K562 (cell line): ENCODE measurements around the gene RBFOX2. TPM values are rescaled to one million over a fixed set of nuclear protein-coding genes. Genes with fewer than 3 reads are reported as not detected.

ENCODE experiments used
- ATAC-seq: fragments of 200-7000 bp; cut with Tn5 transposase; 3 replicates; pipeline ENCODE4 v1.9.1; 2020; ENCODE audit warnings: moderate library complexity
- BruUV-seq: library from RNA; stranded (reverse); fragments of 400-500 nt; replicated peaks from 2 replicates; lab custom pipeline; 2021; lab: Mats Ljungman, UMichigan
- CTCF ChIA-PET: fragments of 300-600 bp; formaldehyde crosslinking; extraction: SDS; loops from one replicate; lab custom pipeline; 2021; ENCODE audit warnings: low intra/inter-chr PET ratio; lab: Yijun Ruan, JAX
- POLR2A ChIA-PET: fragments of 300-600, 350-650 bp; sonication (Branson Sonifier 250); formaldehyde crosslinking; extraction: SDS; loops from one replicate; lab custom pipeline; 2021; ENCODE audit warnings: antibody characterized with exemption, inconsistent platforms; lab: Yijun Ruan, JAX
- DNase-seq, 4 experiments: peaks; one replicate each; pipeline versions ENCODE4 v3.0.0 to v3.0.0-alpha.2; 2011 to 2018; ENCODE audit warnings: low spot score in 3 of 4, mixed read lengths in 3 of 4; ENCODE audit errors: extremely low read depth in 1 of 4
- FAIRE-seq: peaks from 2 replicates; lab custom pipeline; 2011; peaks lifted over from hg19 to GRCh38; lab: Jason Lieb, UNC
- H2AFZ ChIP-seq: 2 replicates; pipeline ENCODE4 v1.6.0; 2011; ENCODE audit warnings: low read depth, low read length, control low read depth, inconsistent platforms
- H3K27ac ChIP-seq: fragments of 200-600 bp; 3 replicates; pipeline ENCODE4 v1.8.0; 2011; ENCODE audit warnings: low read depth, mild to moderate bottlenecking, control low read depth, inconsistent platforms, low read length, moderate library complexity, mixed read lengths; ENCODE audit errors: extremely low read depth
- H3K27me3 ChIP-seq, 2 experiments: fragments of 300-600 bp in 1 of 2; 2 replicates in 1 of 2; 3 replicates in 1 of 2; pipeline versions ENCODE4 v1.6.0 to v1.8.0; 2011; ENCODE audit warnings: inconsistent platforms in 2 of 2, low read length in 2 of 2, mild to moderate bottlenecking in 1 of 2, mixed read lengths in 1 of 2, moderate library complexity in 1 of 2; ENCODE audit not compliant: control insufficient read depth in 2 of 2, insufficient read depth in 2 of 2
- H3K36me3 ChIP-seq: fragments of 300-600 bp; 3 replicates; pipeline ENCODE4 v1.8.0; 2011; ENCODE audit warnings: mild to moderate bottlenecking, low read length, inconsistent platforms; ENCODE audit not compliant: control insufficient read depth, insufficient read depth
- H3K4me1 ChIP-seq, 2 experiments: fragments of 200-600 bp in 1 of 2; replicated peaks in 1 of 2; 2 replicates in 1 of 2; 3 replicates in 1 of 2; pipeline versions ENCODE4 v1.5.1 to v1.8.0; 2011; ENCODE audit warnings: inconsistent platforms in 2 of 2, low read length in 2 of 2, mild to moderate bottlenecking in 1 of 2, mixed read lengths in 1 of 2, moderate library complexity in 1 of 2; ENCODE audit not compliant: control insufficient read depth in 2 of 2, insufficient read depth in 2 of 2
- H3K4me2 ChIP-seq: 2 replicates; pipeline ENCODE4 v1.6.1; 2011; ENCODE audit warnings: low read length, control low read depth, inconsistent platforms, mixed read lengths; ENCODE audit not compliant: insufficient read depth
- H3K4me3 ChIP-seq: fragments of 200-600 bp; sonication (generic), shearing (Covaris generic); 2 replicates; pipeline ENCODE4 v1.5.1; 2016; ENCODE audit warnings: control low read depth, inconsistent platforms
- H3K79me2 ChIP-seq: fragments of 200-600 bp; 3 replicates; pipeline ENCODE4 v1.8.0; 2011; ENCODE audit warnings: low read length, inconsistent platforms; ENCODE audit not compliant: control insufficient read depth, insufficient read depth
- H3K9ac ChIP-seq, 2 experiments: 2 replicates each; pipeline versions ENCODE4 v1.6.0 to v1.6.1; 2011; ENCODE audit warnings: low read depth in 2 of 2, low read length in 2 of 2, control low read depth in 1 of 2, inconsistent platforms in 1 of 2, mild to moderate bottlenecking in 1 of 2, mixed read lengths in 1 of 2; ENCODE audit not compliant: insufficient read depth in 1 of 2
- H3K9me1 ChIP-seq: one replicate; pipeline ENCODE4 v1.6.0; 2011; ENCODE audit warnings: inconsistent platforms, mild to moderate bottlenecking, low read length, moderate library complexity; ENCODE audit not compliant: control insufficient read depth, insufficient read depth
- H3K9me3 ChIP-seq: replicated peaks from 2 replicates; pipeline ENCODE4 v1.5.1; 2011; ENCODE audit warnings: low read depth, low read length, inconsistent platforms; ENCODE audit not compliant: control insufficient read depth, insufficient read depth
- H4K20me1 ChIP-seq: replicated peaks from 2 replicates; pipeline ENCODE4 v1.6.1; 2011; ENCODE audit warnings: low read length, inconsistent platforms, mixed read lengths; ENCODE audit not compliant: control insufficient read depth, insufficient read depth
- BRD9 ChIP-seq: fragments of 450-650 bp; IDR thresholded peaks from 2 replicates; pipeline ENCODE4 v1.6.1; 2018; ENCODE audit warnings: low read depth; ENCODE audit not compliant: partially characterized antibody
- EWSR1 ChIP-seq: fragments of 450-650 bp; IDR thresholded peaks from 2 replicates; pipeline ENCODE4 v1.6.1; 2018; ENCODE audit warnings: borderline replicate concordance, mild to moderate bottlenecking, low read depth, moderate library complexity; ENCODE audit not compliant: partially characterized antibody
- GABPB2 ChIP-seq: fragments of 250-450 bp; sonication (Bioruptor Pico); conservative IDR thresholded peaks from 2 replicates; pipeline ENCODE4 v1.5.1; 2021; ENCODE audit warnings: mild to moderate bottlenecking
- MTA2 ChIP-seq: fragments of 450-650 bp; IDR thresholded peaks from 2 replicates; pipeline ENCODE4 v1.6.1; 2016; ENCODE audit warnings: low read depth
- MTA3 ChIP-seq: fragments of 450-650 bp; formaldehyde crosslinking; IDR thresholded peaks from 2 replicates; pipeline ENCODE4 v1.6.1; 2017; ENCODE audit warnings: mild to moderate bottlenecking, borderline replicate concordance
- PTRF ChIP-seq: fragments of 450-650 bp; IDR thresholded peaks from 2 replicates; pipeline ENCODE4 v1.6.1; 2016; ENCODE audit warnings: mild to moderate bottlenecking, missing genetic modification characterization, missing compliant biosample characterization
- RFX1 ChIP-seq: fragments of 450-650 bp; IDR thresholded peaks from 2 replicates; pipeline ENCODE4 v1.6.1; 2016; ENCODE audit warnings: mild to moderate bottlenecking, moderate library complexity
- SIN3B ChIP-seq: fragments of 450-650 bp; IDR thresholded peaks from 2 replicates; pipeline ENCODE4 v1.6.1; 2017; ENCODE audit warnings: low read depth, mild to moderate bottlenecking, moderate library complexity
- SMAD2 ChIP-seq: fragments of 150-350 bp; IDR thresholded peaks from 2 replicates; pipeline ENCODE4 v1.6.1; 2014; ENCODE audit warnings: low read depth, mild to moderate bottlenecking, low read length
- ZNF121 ChIP-seq: sonication (generic); formaldehyde crosslinking; conservative IDR thresholded peaks from 2 replicates; pipeline ENCODE4 v1.8.0; 2022; ENCODE audit warnings: missing genetic modification reagents
- ZNF165 ChIP-seq: fragments of 250-450 bp; sonication (Bioruptor Pico); IDR thresholded peaks from 2 replicates; pipeline ENCODE4 v1.4.0; 2020; ENCODE audit warnings: borderline replicate concordance
- WGBS: fragments of 100-300 bp; shearing (Covaris generic); methylation state at CpG from one replicate; pipeline ENCODE4 v1.1.6; 2016; ENCODE audit warnings: low coverage, mixed read lengths; ENCODE audit not compliant: insufficient coverage; ENCODE audit errors: missing lambda C conversion rate; 5-methylcytosine and 5-hydroxymethylcytosine counted together
- in situ Hi-C: fragments of 300-500 bp; cut with MboI; formaldehyde crosslinking; loops from 4 replicates; pipeline ENCODE4 v1.15.0; 2018; ENCODE audit warnings: inconsistent platforms, mixed read lengths
- intact Hi-C: fragments of 100-400 bp; cut with micrococcal nuclease; formaldehyde crosslinking; loops from 2 replicates; pipeline ENCODE4 v1.14.2; 2022
- polyA plus RNA-seq, 8 experiments: library from polyadenylated mRNA; depleted of rRNA in 4 of 8; stranded (reverse) in 5 of 8; unstranded in 3 of 8; fragments of >200 nt; fragmentation: Nextera tagmentation in 2 of 8; fragmentation: Illumina TruSeq in 1 of 8; extraction: Ambion mirVana in 2 of 8; extraction: Trizol in 1 of 8; gene quantifications; 2 replicates each; pipeline versions ENCODE4 v1.2.1 to v1.2.3, GENCODE V29; 2011 to 2014; ENCODE audit warnings: inconsistent platforms in 1 of 8, missing spikeins in 1 of 8
- total RNA-seq, 7 experiments: library from RNA; depleted of rRNA in 6 of 7; stranded (reverse); fragments of >200 nt in 6 of 7; fragmentation: Illumina TruSeq in 2 of 7; extraction: Trizol in 2 of 7; gene quantifications; 2 replicates each; pipeline versions ENCODE4 v1.2.1 to v1.2.3, GENCODE V29; 2011 to 2021; ENCODE audit warnings: low replicate concordance in 1 of 7
- TF ChIP-seq, protein P1 (sequence below): fragments of 250-450 bp; sonication (Bioruptor Pico); IDR thresholded peaks from 2 replicates; pipeline ENCODE4 v1.8.0; 2022; ENCODE audit warnings: inconsistent platforms
- TF ChIP-seq, protein P2 (sequence below): sonication (generic); formaldehyde crosslinking; IDR thresholded peaks from 2 replicates; pipeline ENCODE4 v1.8.1; 2023; ENCODE audit warnings: mild to moderate bottlenecking, missing genetic modification reagents
- TF ChIP-seq, protein P3 (sequence below): sonication (generic); formaldehyde crosslinking; IDR thresholded peaks from 2 replicates; pipeline ENCODE4 v1.8.0; 2022; ENCODE audit warnings: mild to moderate bottlenecking, missing genetic modification reagents

RBFOX2 gene
- total and polyA plus RNA-seq, 9 of the 15 experiments (the other 6 are each of a cell fraction or from before 2014, with no cell fraction given) = 5.8 to 24.8 (median 14.2) TPM

DNA sequence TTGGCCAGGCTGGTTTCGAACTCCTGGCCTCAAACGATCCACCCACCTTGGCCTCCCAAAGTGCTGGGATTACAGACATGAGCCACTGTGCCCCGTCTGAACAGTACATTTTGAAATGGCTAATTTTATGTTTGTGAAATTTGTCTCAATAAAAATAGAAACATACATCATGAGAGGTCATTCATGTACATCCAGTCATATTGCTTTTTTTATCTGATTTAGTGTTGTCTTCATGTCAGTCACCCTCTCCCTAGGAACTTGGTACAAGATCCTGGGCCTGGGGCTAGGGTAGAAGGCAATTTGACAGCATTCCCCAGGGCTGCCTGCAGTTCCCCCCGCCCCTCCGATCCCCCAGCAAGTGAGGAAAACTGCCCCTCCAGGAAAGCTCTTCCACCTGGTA lies 46.6 kb upstream of the RBFOX2 start:
- no peak overlapping the region for H2AFZ ChIP-seq
- ChIA-PET POLR2A (interaction anchor here (0.6 kb wide), 1 partner anchor 163 kb away, joined by 3 read pairs; no protein-coding TSS in a partner anchor), CTCF (no interaction called here)
- H3K9me1 ChIP-seq = no peaks in the 10 kb centered on the region
- ATAC-seq (no peak), DNase-seq (no peak), FAIRE-seq (no peak)
- H3K4me2 ChIP-seq = no peak overlapping the region
- H3K27me3 ChIP-seq = no peaks in the 10 kb centered on the region
- no peaks in the 10 kb centered on the region for H3K36me3 ChIP-seq
- H3K27ac ChIP-seq = no peak overlapping the region
- no peaks in the 10 kb centered on the region for H3K4me1 ChIP-seq
- H3K4me3 ChIP-seq = no peak overlapping the region
- H3K9ac ChIP-seq = no peak overlapping the region
- no TSS peak for BruUV-seq
- 30% methylated on average over 5 of the region's 5 CpGs for WGBS
- H3K79me2 ChIP-seq = no peaks in the 10 kb centered on the region
- intact Hi-C loops (no loop called here), in situ Hi-C loops (no loop called here)
- TF ChIP-seq MTA2 (no peak), ZNF165 (CRISPR knock-in tag) (no peak), RFX1 (no peak), BRD9 (no peak), SIN3B (no peak), GABPB2 (CRISPR knock-in tag) (no peak), MTA3 (no peak), ZNF121 (CRISPR knock-in tag) (no peak), SMAD2 (no peak), EWSR1 (no peak), PTRF (tag) (no peak)
- TF ChIP-seq, protein P1, sequence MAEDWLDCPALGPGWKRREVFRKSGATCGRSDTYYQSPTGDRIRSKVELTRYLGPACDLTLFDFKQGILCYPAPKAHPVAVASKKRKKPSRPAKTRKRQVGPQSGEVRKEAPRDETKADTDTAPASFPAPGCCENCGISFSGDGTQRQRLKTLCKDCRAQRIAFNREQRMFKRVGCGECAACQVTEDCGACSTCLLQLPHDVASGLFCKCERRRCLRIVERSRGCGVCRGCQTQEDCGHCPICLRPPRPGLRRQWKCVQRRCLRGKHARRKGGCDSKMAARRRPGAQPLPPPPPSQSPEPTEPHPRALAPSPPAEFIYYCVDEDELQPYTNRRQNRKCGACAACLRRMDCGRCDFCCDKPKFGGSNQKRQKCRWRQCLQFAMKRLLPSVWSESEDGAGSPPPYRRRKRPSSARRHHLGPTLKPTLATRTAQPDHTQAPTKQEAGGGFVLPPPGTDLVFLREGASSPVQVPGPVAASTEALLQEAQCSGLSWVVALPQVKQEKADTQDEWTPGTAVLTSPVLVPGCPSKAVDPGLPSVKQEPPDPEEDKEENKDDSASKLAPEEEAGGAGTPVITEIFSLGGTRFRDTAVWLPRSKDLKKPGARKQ (CRISPR knock-in tag) = no peak
- TF ChIP-seq, protein P2, sequence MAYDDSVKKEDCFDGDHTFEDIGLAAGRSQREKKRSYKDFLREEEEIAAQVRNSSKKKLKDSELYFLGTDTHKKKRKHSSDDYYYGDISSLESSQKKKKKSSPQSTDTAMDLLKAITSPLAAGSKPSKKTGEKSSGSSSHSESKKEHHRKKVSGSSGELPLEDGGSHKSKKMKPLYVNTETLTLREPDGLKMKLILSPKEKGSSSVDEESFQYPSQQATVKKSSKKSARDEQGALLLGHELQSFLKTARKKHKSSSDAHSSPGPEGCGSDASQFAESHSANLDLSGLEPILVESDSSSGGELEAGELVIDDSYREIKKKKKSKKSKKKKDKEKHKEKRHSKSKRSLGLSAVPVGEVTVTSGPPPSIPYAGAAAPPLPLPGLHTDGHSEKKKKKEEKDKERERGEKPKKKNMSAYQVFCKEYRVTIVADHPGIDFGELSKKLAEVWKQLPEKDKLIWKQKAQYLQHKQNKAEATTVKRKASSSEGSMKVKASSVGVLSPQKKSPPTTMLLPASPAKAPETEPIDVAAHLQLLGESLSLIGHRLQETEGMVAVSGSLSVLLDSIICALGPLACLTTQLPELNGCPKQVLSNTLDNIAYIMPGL (CRISPR knock-in tag) = no peak
- TF ChIP-seq, protein P3, sequence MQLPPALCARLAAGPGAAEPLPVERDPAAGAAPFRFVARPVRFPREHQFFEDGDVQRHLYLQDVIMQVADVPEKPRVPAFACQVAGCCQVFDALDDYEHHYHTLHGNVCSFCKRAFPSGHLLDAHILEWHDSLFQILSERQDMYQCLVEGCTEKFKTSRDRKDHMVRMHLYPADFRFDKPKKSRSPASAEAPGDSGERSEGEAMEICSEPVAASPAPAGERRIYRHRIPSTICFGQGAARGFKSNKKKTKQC = no peak
- no peaks in the 10 kb centered on the region for H3K9me3 ChIP-seq
- no peaks in the 10 kb centered on the region for H4K20me1 ChIP-seq
